HG03039 (cell line): ENCODE data around the gene TRAPPC11.
A peak's percentile ranks its signal among the peaks of the same experiment; 100 is the strongest.
"Not testable (repeated sequence)": the region's sequence is repeated elsewhere in the genome, so short reads cannot be mapped to it uniquely, and the experiment has no call there.

ENCODE experiments used
- ATAC-seq: cut with Tn5 transposase; IDR thresholded peaks from one replicate; pipeline ENCODE4 v1.9.1; 2021; ENCODE audit warnings: mild to moderate bottlenecking, moderate library complexity; ENCODE audit not compliant: unreplicated experiment

Gene TRAPPC11

GRCh38 chr4:183659029-183659871 is at the start of gene TRAPPC11, which contains the start of gene RWDD4:
TRAPPC11 (plus strand) TSS chr4:183659293; CDS start chr4:183663868, 4,575 bp downstream.
RWDD4 (minus strand) TSS chr4:183659185; CDS start chr4:183658952, 233 bp downstream.
- peak; percentile 99 for ATAC-seq

GRCh38 chr4:183610033-183610432 is 49.1 kb upstream of the TRAPPC11 start:
- ATAC-seq: no peak

DNA sequence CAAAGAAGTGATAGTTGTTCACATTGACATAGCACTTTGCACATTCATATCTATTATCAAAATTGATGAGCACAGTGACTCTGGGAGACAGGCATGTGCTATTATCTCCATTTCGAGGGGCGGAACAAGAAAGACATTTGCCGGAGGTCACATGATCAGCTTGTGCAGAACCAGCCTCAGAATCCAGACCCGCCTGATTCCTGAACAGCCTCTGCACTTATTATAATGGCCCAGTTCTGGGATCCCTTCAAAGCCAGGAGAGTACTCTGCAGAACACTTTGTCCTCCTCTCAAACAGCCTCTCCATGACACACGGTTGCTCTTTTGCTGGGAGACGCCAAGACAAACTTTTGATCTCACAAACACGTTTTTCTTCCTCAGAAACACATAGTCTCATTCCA is 48.5 kb upstream of the TRAPPC11 start:
- no peak for ATAC-seq

- no peak for ATAC-seq
These were observed 47.8 kb upstream of the TRAPPC11 start for GRCh38 chr4:183611210-183611830.

GRCh38 chr4:183612329-183613250 is 46.5 kb upstream of the TRAPPC11 start:
- ATAC-seq: no peak

- ATAC-seq: no peak
These were observed 42.0 kb upstream of the TRAPPC11 start for GRCh38 chr4:183617075-183617474.

GRCh38 chr4:183618681-183619080 is 40.4 kb upstream of the TRAPPC11 start:
- no peak for ATAC-seq

DNA sequence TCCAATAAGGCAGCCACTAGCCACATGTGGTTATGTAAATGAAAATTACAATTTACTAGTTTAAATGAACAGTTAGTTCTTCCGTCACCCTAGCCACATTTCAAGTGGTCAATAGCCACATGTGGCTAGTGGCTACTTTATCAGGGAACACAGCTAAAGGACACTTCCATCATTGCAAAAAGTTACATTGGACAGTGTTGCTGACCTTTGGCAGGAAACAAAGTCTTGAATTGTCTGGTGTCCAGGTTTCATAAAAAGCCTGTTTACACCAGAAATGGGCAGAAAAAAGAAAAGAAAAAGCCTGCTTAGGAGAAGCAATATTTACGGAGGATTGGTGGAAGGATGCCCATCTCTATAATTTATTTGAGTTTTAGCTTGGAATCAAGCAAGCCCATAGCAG is 38.7 kb upstream of the TRAPPC11 start:
- ATAC-seq: no peak

- ATAC-seq: no peak
These were observed 37.2 kb upstream of the TRAPPC11 start for GRCh38 chr4:183621875-183622274.

- no peak for ATAC-seq
These were observed 34.5 kb upstream of the TRAPPC11 start for GRCh38 chr4:183624548-183624947.

- no peak for ATAC-seq
These were observed 32.9 kb upstream of the TRAPPC11 start for GRCh38 chr4:183626168-183626567.

DNA sequence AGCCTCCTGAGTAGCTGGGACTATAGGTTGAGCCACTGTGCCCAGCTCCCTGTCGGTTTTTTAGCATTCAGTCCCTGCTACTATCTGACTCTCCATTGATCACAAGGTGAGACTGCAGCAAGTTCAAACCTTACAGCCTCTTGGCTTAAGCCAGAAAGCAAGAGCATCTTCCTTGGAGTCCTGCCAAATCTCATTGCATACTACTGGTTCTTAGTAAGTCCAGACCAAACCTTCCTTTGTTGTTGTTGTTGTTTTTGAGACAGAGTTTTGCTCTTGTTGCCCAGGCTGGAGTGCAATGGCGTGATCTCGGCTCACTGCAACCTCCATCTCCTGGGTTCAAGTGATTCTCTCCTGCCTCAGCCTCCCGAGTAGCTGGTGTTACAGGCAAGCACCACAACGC is 31.8 kb upstream of the TRAPPC11 start:
- ATAC-seq: not testable (repeated sequence)

GRCh38 chr4:183627979-183628588 is 31.0 kb upstream of the TRAPPC11 start:
- ATAC-seq: no peak

GRCh38 chr4:183631577-183632198 is 27.4 kb upstream of the TRAPPC11 start:
- ATAC-seq: no peak

DNA sequence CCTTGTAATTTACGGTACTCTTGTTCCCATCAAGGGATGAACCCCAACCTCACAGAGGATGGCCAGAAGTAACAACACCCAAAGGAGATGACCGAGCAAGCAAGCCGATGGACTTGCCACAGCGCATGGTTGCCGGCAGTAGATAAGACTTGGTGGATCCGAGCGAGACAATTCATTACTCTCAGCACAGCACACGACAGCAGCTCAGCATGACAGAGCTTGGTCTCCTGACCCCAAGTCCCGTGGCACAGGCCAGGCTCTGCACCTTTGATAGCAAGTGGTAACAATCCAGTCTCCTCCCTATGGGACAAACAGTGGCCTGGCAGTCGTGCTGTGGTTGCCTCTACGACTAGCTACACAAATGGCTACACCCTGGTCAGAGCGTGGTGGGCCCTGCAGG is 26.4 kb upstream of the TRAPPC11 start:
- ATAC-seq: no peak

DNA sequence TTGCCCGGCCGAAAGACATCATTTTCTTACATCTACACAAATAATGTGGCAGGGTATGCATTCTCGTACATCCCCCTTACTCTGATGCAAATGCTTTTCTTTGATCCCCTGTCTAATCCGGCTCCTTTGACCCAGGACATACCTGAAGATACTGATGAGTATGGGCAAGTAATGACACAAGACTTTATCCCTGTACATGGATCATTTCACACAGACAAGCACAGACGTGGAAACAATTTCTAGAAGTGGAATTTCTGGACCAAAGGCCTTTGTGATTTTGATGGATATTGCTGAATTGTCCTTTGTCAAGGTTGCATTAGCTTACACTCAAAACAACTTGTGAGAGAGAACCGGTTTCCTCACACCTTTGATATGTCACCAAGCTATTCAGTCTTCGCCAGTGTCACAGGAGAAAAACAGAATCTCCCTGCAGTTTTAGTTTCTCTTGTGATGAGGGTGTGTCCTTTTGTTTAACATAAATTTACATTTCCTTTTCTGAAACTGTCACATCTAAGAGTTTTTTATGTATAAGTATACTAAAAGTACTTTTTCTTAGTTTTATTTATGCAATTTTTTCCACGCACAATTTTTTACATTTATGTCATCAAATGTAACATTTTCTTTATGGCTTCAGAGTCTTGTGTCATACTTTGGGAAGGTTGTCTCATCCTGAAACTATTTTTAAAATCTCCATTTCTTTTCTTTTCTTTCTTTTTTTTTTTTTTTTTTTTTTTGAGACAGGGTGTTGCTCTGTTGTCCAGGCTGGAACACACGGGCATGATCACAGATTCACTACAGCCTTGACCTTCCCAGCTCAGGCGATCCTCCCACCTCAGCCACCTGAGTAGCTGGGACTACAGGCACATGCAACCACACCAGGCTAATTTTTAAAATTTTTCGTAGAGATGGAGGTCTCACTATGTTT is 25.4 kb upstream of the TRAPPC11 start:
- ATAC-seq: no peak

- no peak for ATAC-seq
These were observed 23.8 kb upstream of the TRAPPC11 start for GRCh38 chr4:183635321-183635720.

DNA sequence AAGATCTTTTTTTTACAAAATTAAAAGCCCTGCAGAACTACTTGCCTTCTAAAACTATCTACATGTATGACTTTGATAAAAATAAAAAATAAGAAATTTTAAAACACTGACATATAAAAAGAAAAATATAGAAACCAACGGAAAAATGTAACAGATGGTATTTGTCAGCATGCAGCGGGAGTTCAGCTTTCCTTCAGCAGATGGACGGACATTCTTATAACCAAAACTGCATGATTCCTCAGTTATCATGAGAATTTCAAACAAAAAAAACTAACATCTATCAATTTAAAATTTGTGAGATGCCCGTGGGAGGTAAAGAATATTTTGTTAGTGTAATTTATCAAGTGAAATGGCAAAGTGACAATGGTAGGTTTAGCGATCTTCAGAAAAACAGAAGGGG is 23.4 kb upstream of the TRAPPC11 start:
- no peak for ATAC-seq

DNA sequence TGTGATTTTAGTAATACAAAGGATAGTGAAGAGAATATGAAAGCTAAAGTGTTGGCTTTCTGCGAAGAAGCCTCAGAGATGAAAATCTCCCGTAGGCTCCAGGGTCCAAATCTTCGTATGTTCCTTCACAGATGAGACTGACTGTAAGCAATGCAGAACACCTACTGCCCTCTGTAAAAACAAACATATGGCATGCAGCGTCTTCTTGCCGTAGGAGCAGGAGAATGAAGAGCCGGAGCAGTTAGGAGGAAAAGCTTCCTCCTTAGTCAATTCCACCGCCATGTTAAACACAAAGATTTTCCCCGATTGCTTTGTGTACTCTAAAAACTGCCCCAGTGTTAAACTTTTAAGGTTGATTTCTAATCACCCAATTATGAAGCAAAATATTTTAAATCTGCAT is 22.6 kb upstream of the TRAPPC11 start:
- ATAC-seq: no peak
